Hematopoietic multipotent progenitor cell treated with erythropoietin and hydrocortisone succinate and interleukin-3 and kit ligand, for 8 days (in vitro differentiated cells): ENCODE measurements around the gene RASSF8.

ENCODE experiments used
- DNase-seq: peaks from one replicate; pipeline ENCODE4 v3.0.0-alpha.2; 2015

Gene RASSF8

DNA sequence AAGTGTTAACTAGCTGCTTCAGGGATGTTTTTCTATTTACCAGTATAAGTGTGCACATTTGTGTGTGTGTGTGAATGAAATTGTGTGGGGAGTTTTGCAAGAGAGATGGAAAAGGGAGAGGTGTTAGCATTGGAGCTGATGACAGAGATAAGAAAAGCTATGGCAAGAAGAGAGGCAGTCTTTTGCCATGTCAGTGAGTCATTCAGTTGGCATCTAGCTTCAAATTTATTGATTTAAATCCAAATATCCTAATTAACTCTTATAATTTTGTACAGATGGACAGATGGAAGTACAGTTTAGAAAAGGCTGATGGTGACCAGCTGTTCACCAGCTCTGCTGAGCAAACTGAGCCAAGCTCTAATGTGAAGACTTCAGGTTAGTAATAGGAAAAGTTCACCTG, 169.7 kb downstream of the RASSF8 start:
- no peak for DNase-seq
